ENCODE data around the gene DRD4. TPM values are rescaled to one million over a fixed set of nuclear protein-coding genes. Genes with fewer than 3 reads are reported as not detected.

DRD4 gene
- total RNA-seq, 1 experiment from 2014 or later = 0.11 TPM

GRCh38 chr11:625636-626268, 11.3 kb upstream of the DRD4 start:
- Histone ChIP-seq H3K4me1 (ENCODE audit: insufficient read depth, low read length) (peaks cover 7% of the 10 kb centered on the region; the same call in 1 of the 2 replicates), H3K4me3 (ENCODE audit: low read length) (no peak overlapping the region), H3K9me3 (ENCODE audit: low read length) (no peaks in the 10 kb centered on the region), H3K9ac (ENCODE audit: low read length) (no peak overlapping the region), H3K9me2 (replicated peaks; ENCODE audit: low read length) (no peaks in the 10 kb centered on the region), H3K27ac (ENCODE audit: low read length) (no peak overlapping the region), H4K20me1 (ENCODE audit: low read length) (no peaks in the 10 kb centered on the region), H3K27me3 (ENCODE audit: low read length) (no peaks in the 10 kb centered on the region), H3K4me2 (ENCODE audit: low read length) (no peak overlapping the region), H3F3A (ENCODE audit: low read length, unreplicated experiment) (no peaks in the 10 kb centered on the region), H3K79me2 (ENCODE audit: low read length) (no peaks in the 10 kb centered on the region), H3K36me3 (ENCODE audit: low read depth, low read length) (no peaks in the 10 kb centered on the region), H2AFZ (ENCODE audit: low read length) (no peak overlapping the region)
- intact Hi-C loops (cut with micrococcal nuclease) = no loop called here
- CTCF ChIA-PET = no interaction called here
- ATAC-seq = no peak
- no peak for DNase-seq
- BruUV-seq (replicated peaks) = no TSS peak
- POLR2A ChIA-PET (ENCODE audit: unreplicated experiment) = no interaction called here
- TF ChIP-seq CTCF (conservative IDR thresholded peaks at IDR 0.05; ENCODE audit: low read depth, low read length) (no peak), EZH2 (IDR thresholded peaks at IDR 0.05; ENCODE audit: low read length, unreplicated experiment) (no peak), EZH2phosphoT487 (IDR thresholded peaks at IDR 0.05; ENCODE audit: borderline replicate concordance, low read length) (no peak)

GRCh38 chr11:626475-627307, 10.4 kb upstream of the DRD4 start, which contains the start of gene SCT:
TSS of gene SCT (minus strand) at chr11:627181. CDS start at chr11:627143, 38 bp downstream.
- no peak for ATAC-seq
- no peaks in the 10 kb centered on the region for H3K9me3 ChIP-seq (ENCODE audit: low read length)
- no peak for TF ChIP-seq EZH2phosphoT487 (IDR thresholded peaks at IDR 0.05; ENCODE audit: borderline replicate concordance, low read length)
- H4K20me1 ChIP-seq (ENCODE audit: low read length) = no peaks in the 10 kb centered on the region
- H3K9me2 ChIP-seq (replicated peaks; ENCODE audit: low read length) = no peaks in the 10 kb centered on the region
- no peak within 1 kb of the TSS for H3K4me2 ChIP-seq (ENCODE audit: low read length)
- no peak for DNase-seq
- H3K9ac ChIP-seq (ENCODE audit: low read length) = no peak within 1 kb of the TSS
- H2AFZ ChIP-seq (ENCODE audit: low read length) = no peak within 1 kb of the TSS
- H3K36me3 ChIP-seq (ENCODE audit: low read depth, low read length) = no peaks in the 10 kb centered on the region
- H3K4me1 ChIP-seq (ENCODE audit: insufficient read depth, low read length) = peaks cover 7% of the 10 kb centered on the region; the same call in 1 of the 2 replicates
- H3K79me2 ChIP-seq (ENCODE audit: low read length) = no peaks in the 10 kb centered on the region
- ChIA-PET POLR2A (ENCODE audit: unreplicated experiment) (no interaction called here), CTCF (no interaction called here)
- H3F3A ChIP-seq (ENCODE audit: low read length, unreplicated experiment) = no peaks in the 10 kb centered on the region
- no TSS peak for BruUV-seq (replicated peaks)
- no peak within 1 kb of the TSS for H3K4me3 ChIP-seq (ENCODE audit: low read length)
- H3K27me3 ChIP-seq (ENCODE audit: low read length) = no peaks in the 10 kb centered on the region
- H3K27ac ChIP-seq (ENCODE audit: low read length) = no peak within 1 kb of the TSS
- intact Hi-C loops (cut with micrococcal nuclease) = no loop called here

GRCh38 chr11:627308-627576, 9.8 kb upstream of the DRD4 start:
- intact Hi-C loops (cut with micrococcal nuclease) = no loop called here
- H3K4me2 ChIP-seq (ENCODE audit: low read length) = no peak overlapping the region
- H3K9me3 ChIP-seq (ENCODE audit: low read length) = no peaks in the 10 kb centered on the region
- DNase-seq (no peak), ATAC-seq (no peak)
- no peak overlapping the region for H3K9ac ChIP-seq (ENCODE audit: low read length)
- H3K36me3 ChIP-seq (ENCODE audit: low read depth, low read length) = no peaks in the 10 kb centered on the region
- H3F3A ChIP-seq (ENCODE audit: low read length, unreplicated experiment) = no peaks in the 10 kb centered on the region
- H3K79me2 ChIP-seq (ENCODE audit: low read length) = no peaks in the 10 kb centered on the region
- no peak overlapping the region for H3K27ac ChIP-seq (ENCODE audit: low read length)
- H3K4me3 ChIP-seq (ENCODE audit: low read length) = no peak overlapping the region
- POLR2A ChIA-PET (ENCODE audit: unreplicated experiment) = no interaction called here
- H4K20me1 ChIP-seq (ENCODE audit: low read length) = no peaks in the 10 kb centered on the region
- no peaks in the 10 kb centered on the region for H3K9me2 ChIP-seq (replicated peaks; ENCODE audit: low read length)
- no peaks in the 10 kb centered on the region for H3K27me3 ChIP-seq (ENCODE audit: low read length)
- H2AFZ ChIP-seq (ENCODE audit: low read length) = no peak overlapping the region
- no TSS peak for BruUV-seq (replicated peaks)
- peaks cover 7% of the 10 kb centered on the region; the same call in 1 of the 2 replicates for H3K4me1 ChIP-seq (ENCODE audit: insufficient read depth, low read length)
- TF ChIP-seq EZH2 (IDR thresholded peaks at IDR 0.05; ENCODE audit: low read length, unreplicated experiment) (no peak), CTCF (conservative IDR thresholded peaks at IDR 0.05; ENCODE audit: low read depth, low read length) (no peak)
- CTCF ChIA-PET = no interaction called here
